ENCODE results near the gene ADAMTS7. TPM values are rescaled to one million over a fixed set of nuclear protein-coding genes. Genes with fewer than 3 reads are reported as not detected.
"Not testable (repeated sequence)": the region's sequence is repeated elsewhere in the genome, so short reads cannot be mapped to it uniquely, and the experiment has no call there.

ADAMTS7 gene
- total RNA-seq, 1 donor from 2014 or later = 9.9 TPM

DNA sequence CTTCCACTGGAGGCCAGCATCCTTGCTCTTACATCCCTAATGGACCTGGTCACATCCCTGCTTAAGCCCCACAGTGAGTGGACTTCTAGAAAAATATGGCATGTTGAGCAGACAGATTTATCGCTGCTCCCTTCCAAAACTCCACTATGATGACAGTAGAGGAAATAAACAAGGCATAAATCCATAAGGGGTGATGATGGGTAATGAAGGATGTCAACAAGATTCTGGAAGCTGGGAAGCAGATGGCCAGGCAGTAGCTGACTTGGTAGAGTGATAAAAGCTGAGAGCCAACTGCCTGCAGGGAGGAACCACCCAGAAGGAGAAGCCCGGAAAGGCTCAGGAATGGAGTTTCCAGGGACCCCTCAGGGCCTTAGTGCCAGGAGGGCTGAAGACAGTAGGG lies 28.9 kb downstream of the ADAMTS7 start:
- DNase-seq (ENCODE audit: low read depth) = not testable (repeated sequence)

DNA sequence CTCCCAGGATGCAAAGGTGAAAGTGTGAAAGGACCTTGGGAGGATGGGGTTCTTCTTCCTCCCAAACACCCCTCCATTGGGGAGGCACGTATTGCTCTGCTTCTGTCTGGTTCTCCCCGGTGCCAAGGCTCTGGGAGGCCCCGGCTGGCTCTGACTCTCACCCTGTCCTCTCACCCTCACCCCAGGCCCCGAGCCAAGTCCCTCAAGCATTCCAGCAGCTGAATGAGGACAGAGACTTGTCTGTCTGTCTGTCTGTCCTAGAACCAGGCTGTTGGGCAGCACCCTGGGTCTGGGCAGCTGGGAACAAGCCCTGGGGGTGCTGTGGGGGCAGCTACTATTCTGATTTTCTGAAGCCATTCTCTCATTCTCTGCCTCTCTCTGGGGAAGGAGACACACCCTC lies 29.9 kb downstream of the ADAMTS7 start:
- not testable (repeated sequence) for DNase-seq (ENCODE audit: low read depth)

DNA sequence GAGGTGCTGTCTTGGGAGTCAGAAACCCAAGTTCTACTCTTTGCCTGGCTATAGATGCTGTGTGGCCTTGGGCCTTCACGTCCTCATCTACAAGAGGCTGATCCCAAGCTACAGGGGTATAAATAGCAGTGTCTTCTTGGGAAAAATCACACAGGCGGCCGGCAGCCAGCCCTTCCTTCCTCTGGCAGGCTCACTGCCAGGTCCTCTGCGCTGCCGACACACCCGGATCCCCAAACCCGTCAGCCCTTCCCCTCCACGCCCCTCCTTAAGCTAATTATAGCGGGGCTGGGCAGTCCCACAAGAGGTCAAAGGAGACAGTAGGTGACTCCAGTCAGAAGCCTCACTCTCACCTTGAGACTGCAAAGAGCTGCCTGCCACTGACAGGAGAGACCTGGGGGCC lies 31.3 kb downstream of the ADAMTS7 start:
- not testable (repeated sequence) for DNase-seq (ENCODE audit: low read depth)

GRCh38 chr15:78779176-78779785 lies 32.0 kb downstream of the ADAMTS7 start:
- not testable (repeated sequence) for DNase-seq (ENCODE audit: low read depth)

- DNase-seq (ENCODE audit: low read depth) = no peak
Measured at GRCh38 chr15:78778422-78778821, 32.8 kb downstream of the ADAMTS7 start.

GRCh38 chr15:78777953-78778345 lies 33.3 kb downstream of the ADAMTS7 start:
- DNase-seq (ENCODE audit: low read depth) = not testable (repeated sequence)

DNA sequence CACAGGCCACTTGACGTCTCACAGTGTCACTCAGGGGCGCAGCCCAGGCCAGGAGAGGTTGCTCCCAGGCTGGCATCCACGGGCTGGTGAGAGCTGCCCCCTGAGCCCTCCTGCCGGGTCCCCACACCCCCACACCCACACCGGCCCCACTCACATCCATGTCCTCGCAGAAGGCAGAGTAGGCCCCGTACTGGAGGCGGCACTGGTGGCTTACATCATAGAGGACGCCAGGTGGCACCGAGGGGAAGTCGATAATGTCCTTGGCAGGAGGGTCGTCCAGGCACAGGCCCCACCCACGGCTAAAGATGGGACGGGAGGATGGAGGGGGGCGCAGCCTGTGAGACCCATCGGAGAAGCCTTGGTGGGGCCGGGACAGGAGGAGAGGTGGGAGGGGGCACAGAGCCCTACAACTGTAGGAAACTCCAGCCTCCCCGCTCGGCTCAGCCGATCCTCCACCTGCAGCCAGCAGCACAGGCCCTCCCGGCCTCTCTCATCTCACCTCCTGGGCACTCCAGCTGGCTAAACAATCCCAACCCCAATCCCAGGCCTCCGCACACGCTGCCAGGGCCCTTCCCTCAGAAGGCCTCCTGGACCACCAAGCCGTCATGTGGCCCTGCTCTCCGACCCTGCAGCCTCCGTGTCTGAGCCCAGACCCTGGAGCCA lies 33.8 kb downstream of the ADAMTS7 start:
- not testable (repeated sequence) for DNase-seq (ENCODE audit: low read depth)

- not testable (repeated sequence) for DNase-seq (ENCODE audit: low read depth)
Measured at GRCh38 chr15:78776046-78776925, 35.0 kb downstream of the ADAMTS7 start.

- DNase-seq (ENCODE audit: low read depth) = no peak
Measured at GRCh38 chr15:78775472-78775871, 35.8 kb downstream of the ADAMTS7 start.

DNA sequence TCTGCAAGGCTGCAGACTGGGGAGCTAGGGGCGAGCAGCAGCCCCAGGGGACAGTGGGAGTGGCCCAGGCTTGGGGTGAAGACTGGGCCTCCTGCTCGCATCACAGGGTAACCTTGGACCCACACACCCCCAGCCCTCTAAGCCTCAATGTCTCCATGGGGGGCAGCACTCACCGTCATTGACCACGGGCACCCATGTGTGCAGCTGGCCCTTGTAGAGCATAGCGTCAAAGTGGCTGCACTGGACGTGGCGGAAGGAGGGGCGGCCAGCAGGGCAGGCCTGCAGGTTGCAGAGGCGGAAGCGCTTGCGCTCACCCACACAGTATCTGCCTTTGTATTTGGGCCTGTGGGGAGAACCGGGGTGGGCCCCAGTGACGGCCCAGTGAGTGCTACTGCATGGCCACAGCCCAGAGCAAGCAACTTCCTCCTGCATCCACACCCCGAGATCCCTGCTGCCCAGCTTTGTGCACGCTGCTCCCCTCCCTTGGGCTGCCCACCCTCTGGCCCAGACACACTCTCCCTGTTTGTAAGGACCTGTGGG lies 36.7 kb downstream of the ADAMTS7 start:
- not testable (repeated sequence) for DNase-seq (ENCODE audit: low read depth)

- not testable (repeated sequence) for DNase-seq (ENCODE audit: low read depth)
Measured at GRCh38 chr15:78773765-78774450, 37.4 kb downstream of the ADAMTS7 start.

DNA sequence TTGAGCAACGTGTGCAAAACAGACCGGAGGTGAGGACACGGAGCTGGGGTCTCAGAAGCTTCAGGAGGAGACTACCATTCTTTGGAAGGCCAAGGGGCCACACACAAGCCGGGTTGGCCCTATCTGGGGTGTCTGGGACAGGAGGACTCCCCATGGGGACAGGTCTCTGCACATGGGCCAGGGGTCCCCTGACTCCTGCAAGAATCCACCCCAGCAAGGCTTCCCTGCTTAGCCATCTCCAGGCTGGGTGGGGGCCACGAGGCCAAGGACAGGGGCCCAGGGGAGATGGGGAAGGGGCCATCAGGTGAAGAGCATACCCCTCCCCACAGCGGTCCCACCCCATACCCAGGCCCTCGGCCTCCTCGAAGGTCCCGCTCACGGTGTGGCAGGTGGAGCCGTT lies 38.5 kb downstream of the ADAMTS7 start:
- DNase-seq (ENCODE audit: low read depth) = no peak

GRCh38 chr15:78771436-78772000 lies 39.7 kb downstream of the ADAMTS7 start:
- DNase-seq (ENCODE audit: low read depth) = not testable (repeated sequence)

- not testable (repeated sequence) for DNase-seq (ENCODE audit: low read depth)
Measured at GRCh38 chr15:78771020-78771419, 40.2 kb downstream of the ADAMTS7 start.

- not testable (repeated sequence) for DNase-seq (ENCODE audit: low read depth)
Measured at GRCh38 chr15:78769473-78770225, 41.6 kb downstream of the ADAMTS7 start.

- DNase-seq (ENCODE audit: low read depth) = no peak
Measured at GRCh38 chr15:78768531-78769408, 42.5 kb downstream of the ADAMTS7 start.

DNA sequence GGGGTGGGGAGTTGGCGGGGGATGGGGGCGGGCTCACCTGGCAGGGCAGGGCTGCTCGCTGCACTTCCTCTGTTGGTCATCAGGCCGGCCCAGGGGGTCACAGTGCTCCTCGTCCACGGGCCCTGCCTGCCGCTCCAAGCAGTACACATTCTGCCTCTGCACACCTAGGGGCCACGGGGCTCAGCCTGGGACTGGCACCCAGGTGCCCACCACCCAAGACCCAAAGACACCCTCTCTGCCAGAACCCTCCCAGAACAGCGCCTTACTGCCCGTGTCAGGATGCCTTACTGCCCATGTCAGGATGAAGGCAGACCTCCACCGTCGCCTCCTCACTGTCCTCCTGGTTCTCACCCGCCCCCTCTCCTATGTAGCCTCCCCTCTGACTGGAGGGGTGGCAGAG lies 43.2 kb downstream of the ADAMTS7 start:
- no peak for DNase-seq (ENCODE audit: low read depth)

- DNase-seq (ENCODE audit: low read depth) = no peak
Measured at GRCh38 chr15:78767331-78767951, 43.8 kb downstream of the ADAMTS7 start.

GRCh38 chr15:78766641-78767071 lies 44.6 kb downstream of the ADAMTS7 start:
- DNase-seq (ENCODE audit: low read depth) = not testable (repeated sequence)
